WI38 (cell line): Measurements from ENCODE around the gene SLC16A8.

Experiments
- H3K4me3 ChIP-seq: 2 replicates; pipeline ENCODE4 v1.5.1; 2011; ENCODE audit warnings: low read depth, mild to moderate bottlenecking, control low read depth, low read length
- TF ChIP-seq, protein P1 (sequence below): IDR thresholded peaks from 2 replicates; pipeline ENCODE4 v1.5.1; 2012; ENCODE audit warnings: low read depth, mild to moderate bottlenecking, control low read depth, low read length

SLC16A8 gene

DNA sequence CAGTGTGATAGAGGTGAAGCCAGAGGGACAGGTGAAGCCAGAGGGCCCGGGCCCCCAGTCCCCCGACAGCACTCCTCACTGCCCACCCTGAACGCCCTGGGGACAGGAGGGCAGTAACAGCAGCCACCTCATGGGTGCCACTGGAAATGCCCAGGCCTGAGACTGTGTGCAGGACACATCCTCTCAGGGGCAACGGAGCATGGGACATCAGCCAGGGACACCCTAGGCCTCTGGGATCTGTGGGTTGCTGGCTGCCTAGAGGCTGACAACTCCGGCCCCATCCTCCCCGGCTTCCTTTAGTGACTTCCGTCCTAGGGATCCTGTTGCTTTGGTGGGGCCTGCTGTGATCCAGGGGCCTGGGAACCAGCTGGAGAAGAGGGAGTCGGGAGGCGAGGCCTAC lies 43.9 kb upstream of the SLC16A8 start:
- TF ChIP-seq, protein P1, sequence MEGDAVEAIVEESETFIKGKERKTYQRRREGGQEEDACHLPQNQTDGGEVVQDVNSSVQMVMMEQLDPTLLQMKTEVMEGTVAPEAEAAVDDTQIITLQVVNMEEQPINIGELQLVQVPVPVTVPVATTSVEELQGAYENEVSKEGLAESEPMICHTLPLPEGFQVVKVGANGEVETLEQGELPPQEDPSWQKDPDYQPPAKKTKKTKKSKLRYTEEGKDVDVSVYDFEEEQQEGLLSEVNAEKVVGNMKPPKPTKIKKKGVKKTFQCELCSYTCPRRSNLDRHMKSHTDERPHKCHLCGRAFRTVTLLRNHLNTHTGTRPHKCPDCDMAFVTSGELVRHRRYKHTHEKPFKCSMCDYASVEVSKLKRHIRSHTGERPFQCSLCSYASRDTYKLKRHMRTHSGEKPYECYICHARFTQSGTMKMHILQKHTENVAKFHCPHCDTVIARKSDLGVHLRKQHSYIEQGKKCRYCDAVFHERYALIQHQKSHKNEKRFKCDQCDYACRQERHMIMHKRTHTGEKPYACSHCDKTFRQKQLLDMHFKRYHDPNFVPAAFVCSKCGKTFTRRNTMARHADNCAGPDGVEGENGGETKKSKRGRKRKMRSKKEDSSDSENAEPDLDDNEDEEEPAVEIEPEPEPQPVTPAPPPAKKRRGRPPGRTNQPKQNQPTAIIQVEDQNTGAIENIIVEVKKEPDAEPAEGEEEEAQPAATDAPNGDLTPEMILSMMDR, result no peak
- no peak overlapping the region for H3K4me3 ChIP-seq

DNA sequence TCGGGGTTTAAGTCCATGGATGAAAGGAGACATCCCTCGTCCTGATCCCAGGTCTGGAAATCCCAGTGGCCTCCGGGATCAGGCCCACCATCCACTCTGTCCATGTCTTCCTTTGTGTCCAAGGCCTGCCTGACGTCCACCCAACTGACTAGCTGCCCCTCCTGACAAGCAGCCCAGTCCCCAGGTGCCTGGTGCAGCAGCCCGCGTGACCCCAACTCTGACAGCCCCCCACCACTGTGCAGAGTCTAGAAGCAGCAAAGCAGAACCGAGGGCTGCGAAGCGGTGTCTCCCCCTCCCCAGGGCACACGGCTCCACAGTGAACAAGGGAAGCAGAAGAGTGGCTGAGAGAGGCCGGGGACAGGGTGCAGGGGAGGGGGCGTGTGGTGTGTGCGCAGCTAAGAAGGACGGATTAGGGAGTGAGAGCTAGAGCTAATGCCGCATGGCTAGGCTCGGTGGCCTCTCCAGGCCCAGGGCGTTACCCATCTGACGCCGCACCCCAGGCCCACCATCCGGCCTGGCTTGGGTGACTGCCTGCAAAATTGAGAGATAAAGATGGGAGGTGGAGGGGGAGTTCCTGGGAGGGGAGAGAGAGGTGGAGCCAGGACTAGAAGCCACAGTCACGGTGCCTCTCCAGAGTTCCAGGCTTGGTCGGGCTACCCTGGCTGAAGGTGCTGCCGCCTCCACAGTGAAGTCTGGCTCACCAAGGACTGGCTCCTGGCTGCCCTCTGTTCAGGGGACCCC lies 43.1 kb upstream of the SLC16A8 start:
- TF ChIP-seq, protein P1, result no peak
- no peak overlapping the region for H3K4me3 ChIP-seq

GRCh38 chr22:38125751-38126201 lies 41.8 kb upstream of the SLC16A8 start:
- TF ChIP-seq, protein P1, result no peak
- no peak overlapping the region for H3K4me3 ChIP-seq

GRCh38 chr22:38125038-38125610 lies 41.1 kb upstream of the SLC16A8 start:
- H3K4me3 ChIP-seq, result no peak overlapping the region

DNA sequence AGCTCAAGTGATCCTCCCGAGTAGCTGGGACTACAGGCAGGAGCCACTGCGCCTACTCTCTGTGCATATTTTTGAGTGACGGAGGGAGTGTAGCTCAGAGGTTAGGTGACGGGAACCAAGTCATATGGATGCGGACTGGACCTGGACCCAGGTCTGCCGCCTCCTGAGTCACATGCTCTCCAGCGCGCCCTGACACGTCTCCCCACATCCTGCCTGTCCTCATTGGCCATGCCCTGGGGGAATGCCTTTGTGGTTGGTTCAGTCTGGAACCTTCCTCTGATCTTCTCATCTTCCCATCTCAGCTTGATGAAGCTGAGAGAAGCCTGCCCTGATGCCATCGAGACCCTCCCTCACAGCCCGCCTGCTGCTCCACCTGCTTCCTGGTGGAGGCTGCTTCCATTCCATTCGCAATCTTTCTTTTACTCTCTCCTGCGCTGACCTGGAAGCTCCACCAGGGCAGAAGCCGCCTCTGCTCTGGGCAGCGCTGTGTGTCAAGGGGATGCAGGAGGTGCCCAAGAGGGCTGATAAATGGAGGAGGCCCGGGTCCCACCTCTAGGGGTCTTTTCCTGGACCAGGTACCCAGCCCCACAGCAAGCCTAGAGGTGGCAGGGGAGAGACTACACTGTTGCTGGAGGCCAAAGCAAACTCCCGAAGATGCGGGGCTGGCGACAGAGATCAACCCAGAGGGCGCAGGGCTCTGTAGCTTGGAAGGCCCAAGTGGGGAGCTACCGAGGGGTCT lies 40.4 kb upstream of the SLC16A8 start:
- TF ChIP-seq, protein P1, result no peak

More at GRCh38 chr22:38125038-38125610, 41.1 kb upstream of the SLC16A8 start:
- TF ChIP-seq, protein P1, result no peak

DNA sequence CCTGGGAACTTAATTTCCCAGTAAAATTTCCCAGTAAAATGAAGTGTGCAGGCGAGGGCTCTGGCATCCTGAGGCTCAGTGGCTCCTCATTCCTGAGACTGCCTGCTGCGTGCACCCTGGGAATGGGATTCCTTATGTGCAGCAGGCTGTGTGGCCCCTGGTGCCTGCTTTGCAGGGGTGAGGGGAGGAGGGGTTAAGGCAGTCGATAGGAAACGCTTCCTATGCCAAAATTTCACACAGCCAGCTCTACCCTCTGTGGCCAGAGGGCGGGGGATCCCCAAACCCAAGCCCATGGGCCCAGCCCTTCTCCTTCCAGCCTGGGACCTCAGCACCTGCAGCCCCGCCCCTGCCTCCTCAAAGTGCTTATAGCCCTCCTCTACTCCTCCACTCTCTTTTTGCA lies 38.6 kb upstream of the SLC16A8 start:
- TF ChIP-seq, protein P1, result no peak
- no peak overlapping the region for H3K4me3 ChIP-seq

More for the DNA sequence above, 40.4 kb upstream of the SLC16A8 start:
- H3K4me3 ChIP-seq, result no peak overlapping the region
